ENCODE results near the gene GTF2E1.

DNA sequence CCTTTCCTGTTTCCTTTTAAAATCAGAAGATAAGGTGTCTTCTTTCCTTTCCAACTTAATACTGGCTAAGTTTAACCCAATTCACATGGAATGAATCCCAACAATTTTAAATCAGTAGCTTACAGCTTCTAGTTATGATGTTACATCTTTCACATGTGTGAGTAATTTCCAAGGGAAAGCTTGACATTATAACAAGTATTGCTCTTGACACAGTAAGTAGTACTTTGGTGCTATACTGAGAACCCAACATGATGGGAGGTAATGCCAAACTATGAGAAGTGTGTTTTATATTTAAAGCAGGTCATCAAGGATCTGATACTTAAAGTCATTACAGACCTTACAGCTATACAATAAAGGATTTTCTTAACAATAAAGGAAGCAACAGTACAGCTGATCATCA, 29.3 kb upstream of the GTF2E1 start:
- TF ChIP-seq, protein P1, sequence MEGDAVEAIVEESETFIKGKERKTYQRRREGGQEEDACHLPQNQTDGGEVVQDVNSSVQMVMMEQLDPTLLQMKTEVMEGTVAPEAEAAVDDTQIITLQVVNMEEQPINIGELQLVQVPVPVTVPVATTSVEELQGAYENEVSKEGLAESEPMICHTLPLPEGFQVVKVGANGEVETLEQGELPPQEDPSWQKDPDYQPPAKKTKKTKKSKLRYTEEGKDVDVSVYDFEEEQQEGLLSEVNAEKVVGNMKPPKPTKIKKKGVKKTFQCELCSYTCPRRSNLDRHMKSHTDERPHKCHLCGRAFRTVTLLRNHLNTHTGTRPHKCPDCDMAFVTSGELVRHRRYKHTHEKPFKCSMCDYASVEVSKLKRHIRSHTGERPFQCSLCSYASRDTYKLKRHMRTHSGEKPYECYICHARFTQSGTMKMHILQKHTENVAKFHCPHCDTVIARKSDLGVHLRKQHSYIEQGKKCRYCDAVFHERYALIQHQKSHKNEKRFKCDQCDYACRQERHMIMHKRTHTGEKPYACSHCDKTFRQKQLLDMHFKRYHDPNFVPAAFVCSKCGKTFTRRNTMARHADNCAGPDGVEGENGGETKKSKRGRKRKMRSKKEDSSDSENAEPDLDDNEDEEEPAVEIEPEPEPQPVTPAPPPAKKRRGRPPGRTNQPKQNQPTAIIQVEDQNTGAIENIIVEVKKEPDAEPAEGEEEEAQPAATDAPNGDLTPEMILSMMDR (IDR thresholded peaks at IDR 0.05; ENCODE audit: low read depth, low read length): no peak
- no peak for TF ChIP-seq POLR2A (IDR thresholded peaks at IDR 0.05; ENCODE audit: extremely low read depth, insufficient read length)
- TF ChIP-seq, protein P2, sequence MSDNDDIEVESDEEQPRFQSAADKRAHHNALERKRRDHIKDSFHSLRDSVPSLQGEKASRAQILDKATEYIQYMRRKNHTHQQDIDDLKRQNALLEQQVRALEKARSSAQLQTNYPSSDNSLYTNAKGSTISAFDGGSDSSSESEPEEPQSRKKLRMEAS (IDR thresholded peaks at IDR 0.05; ENCODE audit: low read depth, low read length): no peak

Data from NB4 (cell line).